ENCODE measurements around the gene TRIM63. TPM values are rescaled to one million over a fixed set of nuclear protein-coding genes. Genes with fewer than 3 reads are reported as not detected.

The TRIM63 gene
- total and polyA plus RNA-seq, 8 donors, result 0.09 to 0.52 (median 0.33) TPM; not detected in 2

DNA sequence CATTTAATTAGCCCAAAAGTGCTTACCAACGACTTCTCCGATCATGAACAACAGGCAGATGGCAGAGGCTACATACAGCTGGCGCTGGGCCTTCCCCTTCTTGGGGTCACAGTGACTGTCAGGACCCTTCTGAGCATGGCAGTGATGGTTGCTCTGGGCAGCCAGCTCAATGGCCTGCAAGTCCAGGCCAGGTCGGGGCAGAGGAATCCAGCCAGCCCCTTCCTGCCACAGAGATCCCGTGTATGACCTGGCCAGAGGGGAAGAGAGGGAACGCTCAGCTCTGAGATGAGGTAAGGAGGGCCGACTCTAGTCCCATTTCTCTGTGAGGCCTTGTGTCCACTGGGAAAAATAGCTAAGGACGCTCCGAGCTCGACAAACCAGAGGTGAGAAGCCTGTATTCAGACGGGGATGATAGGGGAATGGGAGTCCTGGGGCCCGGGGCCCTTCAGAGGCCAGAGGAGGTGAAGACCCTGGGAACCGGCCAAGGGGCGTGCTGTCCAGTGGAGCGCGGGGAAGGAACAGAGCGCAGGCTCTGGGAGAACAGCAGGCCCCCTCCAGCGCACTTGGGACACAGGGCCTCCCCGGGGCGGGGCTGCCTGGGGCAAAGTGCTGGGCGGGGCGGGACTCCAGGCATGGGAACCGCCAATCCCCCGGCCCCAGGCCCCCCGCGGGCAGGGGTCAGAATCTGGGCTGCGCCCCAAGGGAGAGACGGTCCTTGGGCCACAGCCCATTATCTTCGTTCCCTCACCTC is 22.3 kb downstream of the TRIM63 start:
- intact Hi-C loops (cut with DNase I), result no loop called here
- 18 to 27% methylated on average over 24 to 29 of the region's 29 CpGs for WGBS, 2 donors
- H3K27me3 ChIP-seq, result no peaks in the 10 kb centered on the region
- no peak for TF ChIP-seq CTCF (IDR thresholded peaks at IDR 0.05)
- H3K4me1 ChIP-seq, result peaks cover 8 to 17% (median 8%) of the 10 kb centered on the region in 3 donors
- ATAC-seq (peak; percentile 76 to 84 (median 84)), FAIRE-seq (no peak), DNase-seq (peak; percentile 79 to 94 (median 84))
- H3K36me3 ChIP-seq, result peaks cover 0 to under 1% (median 0%) of the 10 kb centered on the region in 3 donors
- peak overlapping the region; percentile 70 to 86 (median 78) for H3K27ac ChIP-seq
- peak overlapping the region; percentile 47 to 68 (median 57) for H3K4me3 ChIP-seq
- no peaks in the 10 kb centered on the region for H3K9me3 ChIP-seq

DNA sequence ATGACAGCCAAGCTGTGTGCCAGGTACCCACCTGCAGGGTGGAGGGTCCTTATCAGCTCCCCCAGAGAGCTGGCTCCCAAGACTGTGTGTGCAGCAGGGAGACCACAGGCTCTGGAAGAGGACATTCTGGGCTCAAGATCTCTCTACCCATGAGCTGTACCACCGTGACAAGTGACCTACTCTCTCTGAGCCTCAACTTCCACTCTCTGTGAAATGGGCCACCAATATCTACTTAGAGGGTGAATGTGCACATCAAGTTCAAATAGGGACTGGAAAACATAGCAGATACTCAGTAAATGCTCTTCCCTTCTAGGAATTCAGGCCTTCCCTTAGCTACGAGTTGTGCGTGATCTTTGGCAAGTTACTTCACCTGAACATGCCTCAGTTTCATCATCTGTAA is 23.0 kb downstream of the TRIM63 start:
- ATAC-seq, result no peak
- H3K4me3 ChIP-seq, result peak overlapping the region; percentile 10 to 68 (median 53)
- peak overlapping the region in 2 of 4 donors; percentile 76 to 86 for H3K27ac ChIP-seq
- peaks cover 0 to 8% (median 0%) of the 10 kb centered on the region in 3 donors for H3K36me3 ChIP-seq
- FAIRE-seq, result no peak
- no peaks in the 10 kb centered on the region for H3K9me3 ChIP-seq
- no peak for TF ChIP-seq CTCF (IDR thresholded peaks at IDR 0.05)
- 62 to 65% methylated on average over 3 of the region's 3 CpGs for WGBS, 2 donors
- H3K4me1 ChIP-seq, result peaks cover 8 to 21% (median 10%) of the 10 kb centered on the region in 3 donors
- DNase-seq, result no peak
- H3K27me3 ChIP-seq, result no peaks in the 10 kb centered on the region
- intact Hi-C loops (cut with DNase I), result no loop called here

DNA sequence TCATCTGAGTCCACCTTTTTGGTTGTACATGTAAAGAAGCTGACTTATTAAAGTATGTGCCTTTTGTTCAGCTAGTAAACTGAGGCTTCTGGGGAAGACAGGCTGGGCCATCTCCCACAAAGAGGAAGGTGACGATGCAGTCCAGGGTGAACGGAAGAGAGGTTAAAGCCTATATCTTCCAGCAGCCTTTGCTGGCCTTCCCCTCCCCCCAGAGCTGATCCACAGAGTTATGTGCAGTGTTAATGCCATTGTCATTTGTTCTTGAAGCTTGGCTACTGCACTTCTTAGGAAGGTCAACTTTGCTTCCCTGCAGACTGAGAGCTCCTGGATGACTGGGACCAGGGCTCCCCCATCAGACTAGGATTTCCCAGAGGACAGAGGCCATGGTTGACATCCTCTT is 23.7 kb downstream of the TRIM63 start:
- no peak for DNase-seq
- Histone ChIP-seq H3K4me3 (peak overlapping the region in 3 of 4 donors; percentile 10 to 68 (median 59)), H3K4me1 (peaks cover 13 to 28% (median 16%) of the 10 kb centered on the region in 3 donors), H3K9me3 (no peaks in the 10 kb centered on the region), H3K36me3 (peaks cover 0 to 8% (median 0%) of the 10 kb centered on the region in 3 donors), H3K27me3 (no peaks in the 10 kb centered on the region), H3K27ac (peak overlapping the region in 1 of 4 donors; percentile 86)
- ATAC-seq, result no peak
- intact Hi-C loops (cut with DNase I), result no loop called here
- no peak for TF ChIP-seq CTCF (IDR thresholded peaks at IDR 0.05)
- no peak for FAIRE-seq
- WGBS, 2 donors, result 79 to 87% methylated on average over 2 of the region's 2 CpGs

- intact Hi-C loops (cut with DNase I), result no loop called here
- Histone ChIP-seq H3K4me1 (peaks cover 28 to 34% (median 31%) of the 10 kb centered on the region in 3 donors), H3K4me3 (no peak overlapping the region), H3K27me3 (no peaks in the 10 kb centered on the region), H3K9me3 (no peaks in the 10 kb centered on the region), H3K36me3 (peaks cover 0 to 8% (median 0%) of the 10 kb centered on the region in 3 donors), H3K27ac (peak overlapping the region in 2 of 4 donors; percentile 4 to 86)
- TF ChIP-seq CTCF (IDR thresholded peaks at IDR 0.05), result no peak
- no peak for DNase-seq
- FAIRE-seq, result no peak
- 66 to 67% methylated on average over 4 of the region's 4 CpGs for WGBS, 2 donors
- no peak for ATAC-seq
Measured at GRCh38 chr1:26041978-26042377, 25.5 kb downstream of the TRIM63 start.

- Histone ChIP-seq H3K9me3 (no peaks in the 10 kb centered on the region), H3K27me3 (no peaks in the 10 kb centered on the region), H3K4me1 (peaks cover 28 to 36% (median 34%) of the 10 kb centered on the region in 3 donors), H3K4me3 (no peak overlapping the region), H3K27ac (no peak overlapping the region), H3K36me3 (peaks cover 0 to 8% (median 0%) of the 10 kb centered on the region in 3 donors)
- FAIRE-seq (no peak), DNase-seq (peak in 1 of 6 donors; percentile 61), ATAC-seq (no peak)
- 83 to 88% methylated on average over 7 of the region's 7 CpGs for WGBS, 2 donors
- intact Hi-C loops (cut with DNase I), result no loop called here
- no peak for TF ChIP-seq CTCF (IDR thresholded peaks at IDR 0.05)
Measured at GRCh38 chr1:26041401-26041800, 26.0 kb downstream of the TRIM63 start.
